GM12878 (cell line): ENCODE data around the gene C1QL2. TPM values are rescaled to one million over a fixed set of nuclear protein-coding genes. Genes with fewer than 3 reads are reported as not detected.

Source experiments
- ATAC-seq: fragments of 200-7000 bp; cut with Tn5 transposase; 3 replicates; pipeline ENCODE4 v1.9.1; 2020; ENCODE audit warnings: mild to moderate bottlenecking, moderate library complexity
- BruUV-seq: library from RNA; stranded (reverse); fragments of 400-500 nt; replicated peaks from 2 replicates; lab custom pipeline; 2021; lab: Mats Ljungman, UMichigan
- CTCF ChIA-PET: fragments of 300-600 bp; sonication (Branson Sonifier 250); formaldehyde crosslinking; extraction: SDS; loops from one replicate; lab custom pipeline; 2021; ENCODE audit warnings: inconsistent platforms; lab: Yijun Ruan, JAX
- POLR2A ChIA-PET: fragments of 350-600 bp; formaldehyde crosslinking; extraction: SDS; loops from one replicate; lab custom pipeline; 2021; ENCODE audit warnings: inconsistent platforms; lab: Charles Lee
- RAD21 ChIA-PET: fragments of 300-600 bp; sonication (Branson Sonifier 250); formaldehyde crosslinking; loops from one replicate; lab custom pipeline; 2023; ENCODE audit warnings: antibody characterized with exemption; ENCODE audit not compliant: unreplicated experiment; lab: Charles Lee
- SMC1A ChIA-PET: fragments of 300-600 bp; sonication (Branson Sonifier 250); formaldehyde crosslinking; loops from one replicate; lab custom pipeline; 2023; ENCODE audit not compliant: unreplicated experiment, uncharacterized antibody; lab: Charles Lee
- DNase-seq: peaks from one replicate; pipeline ENCODE4 v3.0.0-alpha.2; 2011; ENCODE audit warnings: low read depth, low spot score
- FAIRE-seq: peaks from 3 replicates; lab custom pipeline; 2011; peaks lifted over from hg19 to GRCh38; lab: Jason Lieb, UNC
- H2AFZ ChIP-seq: 2 replicates; pipeline ENCODE4 v1.6.0; 2011; ENCODE audit warnings: low read depth, low read length, control low read depth; ENCODE audit not compliant: control insufficient read depth
- H3K27ac ChIP-seq: 2 replicates; pipeline ENCODE4 v1.5.1; 2011; ENCODE audit warnings: control low read depth; ENCODE audit not compliant: control insufficient read depth, insufficient read depth
- H3K27me3 ChIP-seq, 2 experiments: replicated peaks in 1 of 2; 2 replicates each; pipeline versions ENCODE4 v1.6.0 to v1.6.1; 2011; ENCODE audit warnings: low read length in 1 of 2; ENCODE audit not compliant: control insufficient read depth in 2 of 2, insufficient read depth in 2 of 2
- H3K36me3 ChIP-seq, 2 experiments: 2 replicates each; pipeline ENCODE4 v1.5.1; 2011; ENCODE audit warnings: low read length in 1 of 2; ENCODE audit not compliant: control insufficient read depth in 2 of 2, insufficient read depth in 2 of 2
- H3K4me1 ChIP-seq: 2 replicates; pipeline ENCODE4 v1.6.1; 2011; ENCODE audit warnings: mild to moderate bottlenecking, low read length, moderate library complexity, mixed read lengths; ENCODE audit not compliant: control insufficient read depth, insufficient read depth
- H3K4me2 ChIP-seq: 2 replicates; pipeline ENCODE4 v1.6.0; 2011; ENCODE audit warnings: control low read depth; ENCODE audit not compliant: control insufficient read depth, insufficient read depth
- H3K4me3 ChIP-seq: fragments of 200-600 bp; sonication (generic); 2 replicates; pipeline ENCODE4 v1.5.1; 2016
- H3K79me2 ChIP-seq: 2 replicates; pipeline ENCODE4 v1.6.0; 2011; ENCODE audit warnings: low read length; ENCODE audit not compliant: control insufficient read depth, insufficient read depth
- H3K9ac ChIP-seq: 2 replicates; pipeline ENCODE4 v1.8.0; 2011; ENCODE audit warnings: low read length, control low read depth, mixed read lengths; ENCODE audit not compliant: control insufficient read depth, insufficient read depth
- H3K9me3 ChIP-seq: replicated peaks from 3 replicates; pipeline ENCODE4 v1.5.1; 2011; ENCODE audit warnings: mild to moderate bottlenecking, low read length; ENCODE audit not compliant: control insufficient read depth, insufficient read depth
- H4K20me1 ChIP-seq: 2 replicates; pipeline ENCODE4 v1.6.0; 2011; ENCODE audit not compliant: control insufficient read depth, insufficient read depth
- ATF7 ChIP-seq: fragments of 450-650 bp; IDR thresholded peaks from 2 replicates; pipeline ENCODE4 v1.6.1; 2016; ENCODE audit warnings: low read depth, mild to moderate bottlenecking
- CEBPZ ChIP-seq: fragments of 150-350 bp; IDR thresholded peaks from 2 replicates; pipeline ENCODE4 v1.6.1; 2016; ENCODE audit warnings: low read depth, low read length
- EZH2 ChIP-seq: IDR thresholded peaks from 2 replicates; pipeline ENCODE4 v1.6.1; 2012; ENCODE audit warnings: low read depth, mild to moderate bottlenecking, control low read depth, inconsistent platforms, low read length, borderline replicate concordance; ENCODE audit not compliant: control insufficient read depth
- IRF5 ChIP-seq: fragments of 450-650 bp; IDR thresholded peaks from 2 replicates; pipeline ENCODE4 v1.6.1; 2017; ENCODE audit warnings: borderline replicate concordance
- MAX ChIP-seq: IDR thresholded peaks from 2 replicates; pipeline ENCODE4 v1.6.1; 2012; ENCODE audit warnings: low read depth, low read length, improper control_type of control experiment
- PRDM15 ChIP-seq: fragments of 450-650 bp; formaldehyde crosslinking; IDR thresholded peaks from 2 replicates; pipeline ENCODE4 v1.4.0; 2020; ENCODE audit warnings: mild to moderate bottlenecking, moderate library complexity
- RAD21 ChIP-seq: IDR thresholded peaks from 2 replicates; pipeline ENCODE4 v1.6.1; 2011; ENCODE audit warnings: mild to moderate bottlenecking, low read depth, low read length, moderate library complexity; ENCODE audit not compliant: insufficient read depth
- RFX5 ChIP-seq: IDR thresholded peaks from 2 replicates; pipeline ENCODE4 v1.6.1; 2011; ENCODE audit warnings: low read depth, low read length, improper control_type of control experiment
- SIX5 ChIP-seq: IDR thresholded peaks from 2 replicates; pipeline ENCODE4 v1.6.1; 2011; ENCODE audit warnings: mild to moderate bottlenecking, low read depth, low read length, moderate library complexity; ENCODE audit not compliant: severe bottlenecking
- SKIL ChIP-seq: fragments of 450-650 bp; IDR thresholded peaks from 2 replicates; pipeline ENCODE4 v1.6.1; 2017; ENCODE audit warnings: mild to moderate bottlenecking, low read depth, inconsistent platforms; ENCODE audit not compliant: poor library complexity, severe bottlenecking
- USF2 ChIP-seq: IDR thresholded peaks from 2 replicates; pipeline ENCODE4 v1.6.1; 2011; ENCODE audit warnings: low read depth, low read length, improper control_type of control experiment, borderline replicate concordance
- WGBS: methylation state at CpG from one replicate; pipeline ENCODE4 v1.1.6; 2016; ENCODE audit warnings: low lambda C conversion rate; ENCODE audit not compliant: insufficient replicate concordance, insufficient coverage; ENCODE audit errors: missing lambda C conversion rate; 5-methylcytosine and 5-hydroxymethylcytosine counted together
- in situ Hi-C: fragments of 300-500 bp; cut with MboI; formaldehyde crosslinking; loops from 9 replicates; pipeline ENCODE4 v1.14.3; 2018; ENCODE audit warnings: mixed read lengths
- intact Hi-C: fragments of 100-400 bp; cut with micrococcal nuclease; formaldehyde crosslinking; loops from one replicate; pipeline ENCODE4 v1.14.2; 2022; ENCODE audit not compliant: unreplicated experiment
- polyA plus RNA-seq, 11 experiments: library from polyadenylated mRNA; depleted of rRNA in 4 of 11; unstranded in 6 of 11; stranded (reverse) in 5 of 11; fragments of >200 nt; fragmentation: Nextera tagmentation in 4 of 11; fragmentation: Illumina TruSeq in 1 of 11; extraction: Ambion mirVana in 4 of 11; extraction: Trizol in 1 of 11; gene quantifications; 1 replicate in 1 of 11; 2 replicates in 10 of 11; pipeline versions ENCODE4 v1.2.1 to v1.2.3, GENCODE V29; 2011 to 2016; ENCODE audit warnings: inconsistent platforms in 2 of 11, missing spikeins in 2 of 11, low read depth in 1 of 11
- total RNA-seq, 4 experiments: library from RNA; depleted of rRNA in 3 of 4; stranded (reverse); fragments of >200 nt in 3 of 4; fragmentation: Illumina TruSeq in 1 of 4; extraction: Trizol in 1 of 4; gene quantifications; 2 replicates each; pipeline versions ENCODE4 v1.2.1 to v1.2.3, GENCODE V29; 2013 to 2021

Gene C1QL2
- total and polyA plus RNA-seq, 10 of the 15 experiments (the other 5 are each of a cell fraction or from before 2014, with no cell fraction given), result not detected

- no peaks in the 10 kb centered on the region for H3K9me3 ChIP-seq
- no peak overlapping the region for H3K4me3 ChIP-seq
- no peaks in the 10 kb centered on the region for H3K36me3 ChIP-seq
- H3K27ac ChIP-seq, result no peak overlapping the region
- no peaks in the 10 kb centered on the region for H4K20me1 ChIP-seq
- WGBS, result 22% methylated on average over 6 of the region's 6 CpGs
- H3K4me1 ChIP-seq, result no peaks in the 10 kb centered on the region
- POLR2A ChIA-PET, result interaction anchor here (0.6 kb wide), 1 partner anchor 160 kb away, joined by 4 read pairs; no protein-coding TSS in a partner anchor
- H2AFZ ChIP-seq, result no peak overlapping the region
- intact Hi-C loops (no loop called here), in situ Hi-C loops (no loop called here)
- DNase-seq (no peak), FAIRE-seq (no peak), ATAC-seq (no peak)
- no peaks in the 10 kb centered on the region for H3K79me2 ChIP-seq
- no peak overlapping the region for H3K9ac ChIP-seq
- RAD21 ChIA-PET, result no interaction called here
- H3K4me2 ChIP-seq, result no peak overlapping the region
- SMC1A ChIA-PET, result interaction anchor here (1.4 to 1.5 kb wide), 2 partner anchors 9 to 72 kb away, joined by 3 to 6 read pairs; no protein-coding TSS in a partner anchor
- H3K27me3 ChIP-seq, result peaks cover 0 to 1% of the 10 kb centered on the region in 2 experiments; a peak in 1 of 4 replicates
- no TSS peak for BruUV-seq
- CTCF ChIA-PET, result interaction anchor here (1.5 kb wide), 1 partner anchor 312 kb away, joined by 4 read pairs; no protein-coding TSS in a partner anchor
- TF ChIP-seq MAX (no peak), SKIL (no peak), SIX5 (no peak), RAD21 (no peak), PRDM15 (CRISPR knock-in tag) (no peak), USF2 (no peak), ATF7 (no peak), CEBPZ (no peak), RFX5 (no peak), IRF5 (no peak), EZH2 (no peak)
Observed at GRCh38 chr2:119192893-119193292, 34.3 kb upstream of the C1QL2 start.
